GM23338 (cell line): ENCODE measurements around the gene KLC4. TPM values are rescaled to one million over a fixed set of nuclear protein-coding genes. Genes with fewer than 3 reads are reported as not detected.

Source experiments
- ATAC-seq: fragments of 200-7000 bp; cut with Tn5 transposase; 3 replicates; pipeline ENCODE4 v1.9.1; 2020
- DNase-seq: peaks from one replicate; pipeline ENCODE4 v3.0.0-alpha.2; 2015; ENCODE audit warnings: low spot score
- H2AFZ ChIP-seq: fragments of 200-600 bp; sonication (generic); 2 replicates; pipeline ENCODE4 v1.8.0; 2016; ENCODE audit warnings: antibody characterized with exemption, mild to moderate bottlenecking, moderate library complexity
- H3F3A ChIP-seq: fragments of 200-600 bp; sonication (generic); replicated peaks from 2 replicates; pipeline ENCODE4 v1.8.0; 2017; ENCODE audit warnings: antibody characterized with exemption, mixed run types, low read depth
- H3K27ac ChIP-seq: fragments of 200-600 bp; sonication (generic); 2 replicates; pipeline ENCODE4 v1.6.1; 2016; ENCODE audit warnings: low read depth
- H3K27me3 ChIP-seq: fragments of 200-600 bp; sonication (generic); 2 replicates; pipeline ENCODE4 v1.8.0; 2016; ENCODE audit warnings: mild to moderate bottlenecking, mixed run types, moderate library complexity; ENCODE audit not compliant: insufficient read depth
- H3K36me3 ChIP-seq: fragments of 200-600 bp; sonication (generic); 2 replicates; pipeline ENCODE4 v1.8.0; 2016; ENCODE audit warnings: mild to moderate bottlenecking; ENCODE audit not compliant: insufficient read depth
- H3K4me1 ChIP-seq: fragments of 200-600 bp; sonication (generic); 2 replicates; pipeline ENCODE4 v1.8.0; 2016; ENCODE audit warnings: mild to moderate bottlenecking, moderate library complexity; ENCODE audit not compliant: insufficient read depth
- H3K4me2 ChIP-seq: fragments of 200-600 bp; sonication (generic); 2 replicates; pipeline ENCODE4 v1.7.1; 2017; ENCODE audit warnings: mixed run types
- H3K4me3 ChIP-seq: fragments of 200-600 bp; sonication (generic); 2 replicates; pipeline ENCODE4 v1.6.1; 2016; ENCODE audit warnings: mixed run types
- H3K79me2 ChIP-seq: fragments of 200-600 bp; sonication (generic); replicated peaks from 2 replicates; pipeline ENCODE4 v1.8.0; 2017; ENCODE audit warnings: mild to moderate bottlenecking; ENCODE audit not compliant: insufficient read depth
- H3K9me2 ChIP-seq: fragments of 200-600 bp; sonication (generic); 2 replicates; pipeline ENCODE4 v1.8.0; 2017; ENCODE audit not compliant: insufficient read depth
- H4K20me1 ChIP-seq: fragments of 200-600 bp; sonication (generic); replicated peaks from 2 replicates; pipeline ENCODE4 v1.8.0; 2017; ENCODE audit warnings: mild to moderate bottlenecking; ENCODE audit not compliant: insufficient read depth
- H3K27ac Mint-ChIP-seq: 2 replicates; pipeline ENCODE4 v1.8.0; 2020; ENCODE audit warnings: inconsistent platforms, mild to moderate bottlenecking, moderate library complexity, mixed read lengths
- H3K27me3 Mint-ChIP-seq: 3 replicates; pipeline ENCODE4 v1.8.0; 2022; ENCODE audit warnings: low read depth, mild to moderate bottlenecking, moderate library complexity, mixed read lengths, inconsistent platforms; ENCODE audit not compliant: insufficient read depth, poor library complexity
- H3K36me3 Mint-ChIP-seq: 3 replicates; pipeline ENCODE4 v1.8.0; 2021; ENCODE audit warnings: low read depth, mild to moderate bottlenecking, inconsistent platforms, moderate library complexity, mixed read lengths
- H3K4me1 Mint-ChIP-seq: 3 replicates; pipeline ENCODE4 v1.8.0; 2020; ENCODE audit warnings: mild to moderate bottlenecking, inconsistent platforms, mixed read lengths
- H3K4me3 Mint-ChIP-seq: 3 replicates; pipeline ENCODE4 v1.8.0; 2021; ENCODE audit warnings: moderate library complexity, mild to moderate bottlenecking, inconsistent platforms, mixed read lengths
- H3K9me3 Mint-ChIP-seq: 3 replicates; pipeline ENCODE4 v1.8.0; 2020; ENCODE audit warnings: moderate library complexity, mild to moderate bottlenecking, inconsistent platforms, mixed read lengths
- CREB1 ChIP-seq: fragments of 250-450 bp; sonication (Bioruptor Pico); IDR thresholded peaks from 2 replicates; pipeline ENCODE4 v1.5.0; 2020; ENCODE audit warnings: low read depth, mild to moderate bottlenecking, moderate library complexity
- CTCF ChIP-seq, 2 experiments: fragments of 200-600 bp in 1 of 2; sonication (generic) in 1 of 2; conservative IDR thresholded peaks; 2 replicates each; pipeline versions ENCODE4 v1.5.1 to v1.6.1; 2016 to 2017; ENCODE audit warnings: antibody characterized with exemption in 2 of 2, low read depth in 2 of 2, mild to moderate bottlenecking in 2 of 2, moderate library complexity in 1 of 2
- EZH2 ChIP-seq: fragments of 200-600 bp; sonication (generic); IDR thresholded peaks from one replicate; pipeline ENCODE4 v1.8.0; 2017; ENCODE audit warnings: antibody characterized with exemption, mild to moderate bottlenecking, low read depth; ENCODE audit not compliant: unreplicated experiment
- EZH2phosphoT487 ChIP-seq: fragments of 200-600 bp; sonication (generic); IDR thresholded peaks from one replicate; pipeline ENCODE4 v1.8.1; 2018; ENCODE audit warnings: antibody characterized with exemption; ENCODE audit not compliant: unreplicated experiment
- JUNB ChIP-seq: IDR thresholded peaks from one replicate; pipeline ENCODE4 v1.6.1; 2016; ENCODE audit warnings: antibody characterized with exemption; ENCODE audit not compliant: unreplicated experiment
- NANOG ChIP-seq: IDR thresholded peaks from 2 replicates; pipeline ENCODE4 v1.6.1; 2016; ENCODE audit warnings: antibody characterized with exemption, borderline replicate concordance
- POLR2AphosphoS5 ChIP-seq: IDR thresholded peaks from 2 replicates; pipeline ENCODE4 v1.6.1; 2016; ENCODE audit warnings: antibody characterized with exemption, low read depth
- REST ChIP-seq: IDR thresholded peaks from one replicate; pipeline ENCODE4 v1.6.1; 2018; ENCODE audit warnings: antibody characterized with exemption; ENCODE audit not compliant: unreplicated experiment
- STAT1 ChIP-seq: IDR thresholded peaks from one replicate; pipeline ENCODE4 v1.6.1; 2016; ENCODE audit warnings: antibody characterized with exemption; ENCODE audit not compliant: unreplicated experiment
- ZNF114 ChIP-seq: fragments of 250-450 bp; sonication (Bioruptor Pico); IDR thresholded peaks from 2 replicates; pipeline ENCODE4 v1.5.0; 2020; ENCODE audit warnings: mild to moderate bottlenecking, moderate library complexity
- ZNF331 ChIP-seq: fragments of 250-450 bp; sonication (Bioruptor Pico); IDR thresholded peaks from 2 replicates; pipeline ENCODE4 v1.5.0; 2020; ENCODE audit warnings: low read depth, mild to moderate bottlenecking, moderate library complexity
- ZNF462 ChIP-seq: fragments of 250-450 bp; sonication (Bioruptor Pico); IDR thresholded peaks from 2 replicates; pipeline ENCODE4 v1.5.0; 2020; ENCODE audit warnings: mild to moderate bottlenecking, moderate library complexity
- polyA plus RNA-seq: library from polyadenylated mRNA; unstranded; fragments of >200 nt; fragmentation: Nextera tagmentation; extraction: Ambion mirVana; gene quantifications from 2 replicates; pipeline ENCODE4 v1.2.1, GENCODE V29; 2016
- total RNA-seq: library from RNA; depleted of rRNA; stranded (reverse); fragments of >200 nt; shearing (Covaris generic); gene quantifications from 2 replicates; pipeline ENCODE4 v1.2.3, GENCODE V29; 2014
- TF ChIP-seq, protein P1 (sequence below): IDR thresholded peaks from 2 replicates; pipeline ENCODE4 v1.6.1; 2016; ENCODE audit warnings: antibody characterized with exemption

KLC4 gene
- total and polyA plus RNA-seq, 2 experiments from 2014 or later, result 14.9 to 17.4 TPM

DNA sequence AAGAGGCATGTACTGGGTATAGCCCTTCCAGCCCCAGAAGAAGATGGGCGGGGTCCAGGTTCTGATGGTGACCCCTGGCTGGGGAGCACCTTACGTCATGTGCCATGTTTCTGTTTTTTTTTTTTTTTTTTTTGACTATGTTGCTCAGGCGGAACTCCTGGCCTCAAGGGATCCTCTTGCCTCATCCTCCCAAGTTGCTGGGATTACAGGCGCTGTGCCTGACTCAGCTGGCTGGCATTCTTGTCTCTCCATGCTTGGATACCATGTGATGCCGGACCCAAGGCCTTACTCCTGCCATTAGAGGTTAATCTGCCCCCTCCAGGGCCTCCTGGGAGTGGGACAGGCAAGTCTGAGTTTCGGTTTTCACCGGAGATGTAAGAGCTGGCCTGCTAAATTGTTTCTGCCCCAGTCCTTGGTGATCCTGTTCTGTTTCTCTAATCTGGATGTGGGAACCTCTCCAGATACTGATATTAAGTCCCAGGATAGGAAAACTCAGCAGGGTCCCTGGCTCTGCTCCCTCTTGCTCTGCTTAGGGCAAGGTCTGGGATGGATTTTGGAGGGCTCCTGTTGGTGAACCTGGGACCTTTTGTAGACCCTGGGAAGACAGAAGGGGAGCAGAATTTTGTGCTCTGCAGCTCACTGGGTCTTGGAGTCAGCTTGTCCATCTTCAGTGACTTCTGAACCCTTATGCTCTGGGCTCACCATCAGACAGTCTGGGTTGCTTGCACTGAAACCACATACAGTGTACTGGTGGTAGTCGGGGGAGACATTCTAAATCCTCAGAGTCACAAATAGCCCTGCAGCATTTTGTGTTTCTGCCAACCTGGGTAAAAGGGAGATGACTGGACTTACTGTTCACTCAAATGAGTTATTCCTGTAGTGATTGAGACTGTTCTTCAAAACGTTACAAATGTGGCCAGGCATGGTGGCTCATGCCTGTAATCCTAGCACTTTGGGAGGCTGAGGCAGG is 61.8 kb downstream of the KLC4 start:
- Mint-ChIP-seq H3K4me3 (no peak overlapping the region), H3K4me1 (peaks cover 45% of the 10 kb centered on the region), H3K27me3 (peaks cover 16% of the 10 kb centered on the region), H3K27ac (peak overlapping the region; percentile 40; the same call in 1 of the 2 replicates), H3K9me3 (no peaks in the 10 kb centered on the region), H3K36me3 (no peaks in the 10 kb centered on the region)
- Histone ChIP-seq H3K27ac (0 out of 2 replicates have a peak overlapping the region, but pooled peaks have one; percentile 39), H2AFZ (no peak overlapping the region), H3K9me2 (no peaks in the 10 kb centered on the region), H3K36me3 (no peaks in the 10 kb centered on the region), H3K79me2 (peaks cover 91% of the 10 kb centered on the region), H3K4me1 (peaks cover 10% of the 10 kb centered on the region), H3F3A (0 out of 2 replicates have a peak, but pooled peaks cover 2% of the 10 kb centered on the region), H3K4me3 (no peak overlapping the region), H3K27me3 (no peaks in the 10 kb centered on the region), H3K4me2 (no peak overlapping the region), H4K20me1 (peaks cover 14% of the 10 kb centered on the region; the same call in 1 of the 2 replicates)
- no peak for DNase-seq
- no peak for TF ChIP-seq ZNF114 (CRISPR knock-in tag)
- no peak for TF ChIP-seq JUNB
- no peak for TF ChIP-seq NANOG
- TF ChIP-seq, protein P1, sequence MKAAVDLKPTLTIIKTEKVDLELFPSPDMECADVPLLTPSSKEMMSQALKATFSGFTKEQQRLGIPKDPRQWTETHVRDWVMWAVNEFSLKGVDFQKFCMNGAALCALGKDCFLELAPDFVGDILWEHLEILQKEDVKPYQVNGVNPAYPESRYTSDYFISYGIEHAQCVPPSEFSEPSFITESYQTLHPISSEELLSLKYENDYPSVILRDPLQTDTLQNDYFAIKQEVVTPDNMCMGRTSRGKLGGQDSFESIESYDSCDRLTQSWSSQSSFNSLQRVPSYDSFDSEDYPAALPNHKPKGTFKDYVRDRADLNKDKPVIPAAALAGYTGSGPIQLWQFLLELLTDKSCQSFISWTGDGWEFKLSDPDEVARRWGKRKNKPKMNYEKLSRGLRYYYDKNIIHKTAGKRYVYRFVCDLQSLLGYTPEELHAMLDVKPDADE, result no peak
- no peak for TF ChIP-seq ZNF331 (CRISPR knock-in tag)
- TF ChIP-seq STAT1, result no peak
- no peak for TF ChIP-seq POLR2AphosphoS5
- no peak for TF ChIP-seq EZH2
- no peak for TF ChIP-seq CREB1 (CRISPR knock-in tag)
- TF ChIP-seq EZH2phosphoT487, result no peak
- no peak for TF ChIP-seq CTCF (conservative IDR thresholded peaks at IDR 0.05; ENCODE audit: low read depth in 2 of 2)
- no peak for TF ChIP-seq REST
- no peak for TF ChIP-seq ZNF462 (CRISPR knock-in tag)
- ATAC-seq, result peak; percentile 12; the same call in 2 of the 3 replicates
